GM12878 (cell line): ENCODE data around the gene LATS2. TPM values are rescaled to one million over a fixed set of nuclear protein-coding genes. Genes with fewer than 3 reads are reported as not detected.
A peak's percentile ranks its signal among the peaks of the same experiment; 100 is the strongest.

Source experiments
- ATAC-seq: fragments of 200-7000 bp; cut with Tn5 transposase; 3 replicates; pipeline ENCODE4 v1.9.1; 2020; ENCODE audit warnings: mild to moderate bottlenecking, moderate library complexity
- BruUV-seq: library from RNA; stranded (reverse); fragments of 400-500 nt; replicated peaks from 2 replicates; lab custom pipeline; 2021; lab: Mats Ljungman, UMichigan
- CTCF ChIA-PET: fragments of 300-600 bp; sonication (Branson Sonifier 250); formaldehyde crosslinking; extraction: SDS; loops from one replicate; lab custom pipeline; 2021; ENCODE audit warnings: inconsistent platforms; lab: Yijun Ruan, JAX
- POLR2A ChIA-PET: fragments of 350-600 bp; formaldehyde crosslinking; extraction: SDS; loops from one replicate; lab custom pipeline; 2021; ENCODE audit warnings: inconsistent platforms; lab: Charles Lee
- RAD21 ChIA-PET: fragments of 300-600 bp; sonication (Branson Sonifier 250); formaldehyde crosslinking; loops from one replicate; lab custom pipeline; 2023; ENCODE audit warnings: antibody characterized with exemption; ENCODE audit not compliant: unreplicated experiment; lab: Charles Lee
- SMC1A ChIA-PET: fragments of 300-600 bp; sonication (Branson Sonifier 250); formaldehyde crosslinking; loops from one replicate; lab custom pipeline; 2023; ENCODE audit not compliant: unreplicated experiment, uncharacterized antibody; lab: Charles Lee
- DNase-seq: peaks from one replicate; pipeline ENCODE4 v3.0.0-alpha.2; 2011; ENCODE audit warnings: low read depth, low spot score
- FAIRE-seq: peaks from 3 replicates; lab custom pipeline; 2011; peaks lifted over from hg19 to GRCh38; lab: Jason Lieb, UNC
- H2AFZ ChIP-seq: 2 replicates; pipeline ENCODE4 v1.6.0; 2011; ENCODE audit warnings: low read depth, low read length, control low read depth; ENCODE audit not compliant: control insufficient read depth
- H3K27ac ChIP-seq: 2 replicates; pipeline ENCODE4 v1.5.1; 2011; ENCODE audit warnings: control low read depth; ENCODE audit not compliant: control insufficient read depth, insufficient read depth
- H3K27me3 ChIP-seq, 2 experiments: replicated peaks in 1 of 2; 2 replicates each; pipeline versions ENCODE4 v1.6.0 to v1.6.1; 2011; ENCODE audit warnings: low read length in 1 of 2; ENCODE audit not compliant: control insufficient read depth in 2 of 2, insufficient read depth in 2 of 2
- H3K36me3 ChIP-seq, 2 experiments: 2 replicates each; pipeline ENCODE4 v1.5.1; 2011; ENCODE audit warnings: low read length in 1 of 2; ENCODE audit not compliant: control insufficient read depth in 2 of 2, insufficient read depth in 2 of 2
- H3K4me1 ChIP-seq: 2 replicates; pipeline ENCODE4 v1.6.1; 2011; ENCODE audit warnings: mild to moderate bottlenecking, low read length, moderate library complexity, mixed read lengths; ENCODE audit not compliant: control insufficient read depth, insufficient read depth
- H3K4me2 ChIP-seq: 2 replicates; pipeline ENCODE4 v1.6.0; 2011; ENCODE audit warnings: control low read depth; ENCODE audit not compliant: control insufficient read depth, insufficient read depth
- H3K4me3 ChIP-seq: fragments of 200-600 bp; sonication (generic); 2 replicates; pipeline ENCODE4 v1.5.1; 2016
- H3K79me2 ChIP-seq: 2 replicates; pipeline ENCODE4 v1.6.0; 2011; ENCODE audit warnings: low read length; ENCODE audit not compliant: control insufficient read depth, insufficient read depth
- H3K9ac ChIP-seq: 2 replicates; pipeline ENCODE4 v1.8.0; 2011; ENCODE audit warnings: low read length, control low read depth, mixed read lengths; ENCODE audit not compliant: control insufficient read depth, insufficient read depth
- H3K9me3 ChIP-seq: replicated peaks from 3 replicates; pipeline ENCODE4 v1.5.1; 2011; ENCODE audit warnings: mild to moderate bottlenecking, low read length; ENCODE audit not compliant: control insufficient read depth, insufficient read depth
- H4K20me1 ChIP-seq: 2 replicates; pipeline ENCODE4 v1.6.0; 2011; ENCODE audit not compliant: control insufficient read depth, insufficient read depth
- GABPA ChIP-seq: IDR thresholded peaks from 2 replicates; pipeline ENCODE4 v1.6.1; 2014; ENCODE audit warnings: antibody characterized with exemption, low read depth, mild to moderate bottlenecking, inconsistent platforms
- IRF4 ChIP-seq: IDR thresholded peaks from 2 replicates; pipeline ENCODE4 v1.6.1; 2011; ENCODE audit warnings: low read depth, low read length
- MEF2A ChIP-seq: IDR thresholded peaks from 2 replicates; pipeline ENCODE4 v1.6.1; 2011; ENCODE audit warnings: low read depth, mild to moderate bottlenecking, low read length, moderate library complexity; ENCODE audit not compliant: insufficient read depth
- MYC ChIP-seq: IDR thresholded peaks from 2 replicates; pipeline ENCODE4 v1.6.1; 2011; ENCODE audit warnings: mild to moderate bottlenecking, low read length, moderate library complexity, inconsistent platforms; ENCODE audit not compliant: insufficient read depth, insufficient replicate concordance, insufficient read length, severe bottlenecking
- NFYB ChIP-seq: IDR thresholded peaks from 2 replicates; pipeline ENCODE4 v1.6.1; 2011; ENCODE audit warnings: low read depth, mild to moderate bottlenecking, low read length, improper control_type of control experiment, moderate library complexity; ENCODE audit not compliant: insufficient read depth
- POLR2A ChIP-seq: IDR thresholded peaks from 2 replicates; pipeline ENCODE4 v1.6.1; 2011; ENCODE audit warnings: low read depth, mild to moderate bottlenecking, low read length
- RELA ChIP-seq: fragments of 450-650 bp; IDR thresholded peaks from 2 replicates; pipeline ENCODE4 v1.8.0; 2014; ENCODE audit warnings: borderline replicate concordance; ENCODE audit not compliant: partially characterized antibody
- SUZ12 ChIP-seq: fragments of 200-600 bp; sonication (generic); IDR thresholded peaks from one replicate; pipeline ENCODE4 v1.6.1; 2018; ENCODE audit warnings: antibody characterized with exemption, mild to moderate bottlenecking; ENCODE audit not compliant: unreplicated experiment
- TAF1 ChIP-seq: IDR thresholded peaks from 2 replicates; pipeline ENCODE4 v1.6.1; 2011; ENCODE audit warnings: mild to moderate bottlenecking, low read depth, low read length, borderline replicate concordance
- ZNF207 ChIP-seq: fragments of 450-650 bp; IDR thresholded peaks from 2 replicates; pipeline ENCODE4 v1.6.1; 2014; ENCODE audit warnings: antibody characterized with exemption, mild to moderate bottlenecking, borderline replicate concordance
- WGBS: methylation state at CpG from one replicate; pipeline ENCODE4 v1.1.6; 2016; ENCODE audit warnings: low lambda C conversion rate; ENCODE audit not compliant: insufficient replicate concordance, insufficient coverage; ENCODE audit errors: missing lambda C conversion rate; 5-methylcytosine and 5-hydroxymethylcytosine counted together
- in situ Hi-C: fragments of 300-500 bp; cut with MboI; formaldehyde crosslinking; loops from 9 replicates; pipeline ENCODE4 v1.14.3; 2018; ENCODE audit warnings: mixed read lengths
- intact Hi-C: fragments of 100-400 bp; cut with micrococcal nuclease; formaldehyde crosslinking; loops from one replicate; pipeline ENCODE4 v1.14.2; 2022; ENCODE audit not compliant: unreplicated experiment
- polyA plus RNA-seq, 11 experiments: library from polyadenylated mRNA; depleted of rRNA in 4 of 11; unstranded in 6 of 11; stranded (reverse) in 5 of 11; fragments of >200 nt; fragmentation: Nextera tagmentation in 4 of 11; fragmentation: Illumina TruSeq in 1 of 11; extraction: Ambion mirVana in 4 of 11; extraction: Trizol in 1 of 11; gene quantifications; 1 replicate in 1 of 11; 2 replicates in 10 of 11; pipeline versions ENCODE4 v1.2.1 to v1.2.3, GENCODE V29; 2011 to 2016; ENCODE audit warnings: inconsistent platforms in 2 of 11, missing spikeins in 2 of 11, low read depth in 1 of 11
- total RNA-seq, 4 experiments: library from RNA; depleted of rRNA in 3 of 4; stranded (reverse); fragments of >200 nt in 3 of 4; fragmentation: Illumina TruSeq in 1 of 4; extraction: Trizol in 1 of 4; gene quantifications; 2 replicates each; pipeline versions ENCODE4 v1.2.1 to v1.2.3, GENCODE V29; 2013 to 2021
- TF ChIP-seq, protein P1 (sequence below): fragments of 450-650 bp; IDR thresholded peaks from 2 replicates; pipeline ENCODE4 v1.6.1; 2017; ENCODE audit warnings: mild to moderate bottlenecking, moderate library complexity
- TF ChIP-seq, protein P2 (sequence below): IDR thresholded peaks from 2 replicates; pipeline ENCODE4 v1.6.1; 2011; ENCODE audit warnings: low read depth, mild to moderate bottlenecking, low read length, moderate library complexity, borderline replicate concordance; ENCODE audit errors: extremely low read depth
- TF ChIP-seq, protein P3 (sequence below): fragments of 450-650 bp; IDR thresholded peaks from 2 replicates; pipeline ENCODE4 v1.6.1; 2017; ENCODE audit warnings: borderline replicate concordance
- TF ChIP-seq, protein P4 (sequence below): IDR thresholded peaks from 2 replicates; pipeline ENCODE4 v1.6.1; 2012; ENCODE audit warnings: low read depth, low read length, improper control_type of control experiment

The LATS2 gene
- total and polyA plus RNA-seq, 10 of the 15 experiments (the other 5 are each of a cell fraction or from before 2014, with no cell fraction given), result 0.90 to 7.8 (median 2.0) TPM

DNA sequence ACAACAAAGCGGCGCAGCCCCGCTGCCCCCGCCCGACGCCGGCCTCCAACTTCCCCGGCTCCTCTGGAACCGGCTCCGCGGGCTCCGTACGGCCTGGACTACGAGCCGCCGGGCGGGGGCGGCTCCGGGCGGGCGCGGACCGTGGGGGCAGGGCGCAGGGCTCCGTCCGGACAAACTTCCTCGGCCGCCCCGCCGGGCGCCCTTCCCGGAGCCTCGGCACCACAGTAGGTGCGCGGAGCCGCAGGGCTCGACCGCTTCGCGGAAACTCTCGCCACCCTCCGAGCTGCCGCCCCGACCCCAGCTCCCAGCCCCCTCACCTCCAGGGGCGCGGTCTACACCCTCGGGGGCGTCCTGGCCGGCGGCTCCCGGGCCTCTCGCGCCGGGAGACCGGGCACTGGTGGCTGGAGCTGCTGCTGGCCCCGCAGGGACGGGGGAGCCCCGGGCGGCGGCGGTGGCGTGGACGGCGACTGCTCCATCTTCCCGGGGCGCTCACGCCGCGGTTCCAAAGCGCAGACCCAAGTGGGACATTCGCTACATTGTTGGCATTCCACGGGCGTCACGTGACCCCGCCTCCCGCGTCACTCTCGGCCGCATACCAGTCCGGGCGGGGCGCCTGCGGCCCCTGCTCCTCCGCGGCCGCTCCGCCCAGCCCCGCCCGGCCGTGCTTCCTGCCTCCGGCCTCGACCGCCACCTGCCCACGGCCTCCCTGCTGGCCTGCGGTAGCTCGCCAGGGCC is at the start of gene LATS2 (continued):
- TF ChIP-seq, protein P1, sequence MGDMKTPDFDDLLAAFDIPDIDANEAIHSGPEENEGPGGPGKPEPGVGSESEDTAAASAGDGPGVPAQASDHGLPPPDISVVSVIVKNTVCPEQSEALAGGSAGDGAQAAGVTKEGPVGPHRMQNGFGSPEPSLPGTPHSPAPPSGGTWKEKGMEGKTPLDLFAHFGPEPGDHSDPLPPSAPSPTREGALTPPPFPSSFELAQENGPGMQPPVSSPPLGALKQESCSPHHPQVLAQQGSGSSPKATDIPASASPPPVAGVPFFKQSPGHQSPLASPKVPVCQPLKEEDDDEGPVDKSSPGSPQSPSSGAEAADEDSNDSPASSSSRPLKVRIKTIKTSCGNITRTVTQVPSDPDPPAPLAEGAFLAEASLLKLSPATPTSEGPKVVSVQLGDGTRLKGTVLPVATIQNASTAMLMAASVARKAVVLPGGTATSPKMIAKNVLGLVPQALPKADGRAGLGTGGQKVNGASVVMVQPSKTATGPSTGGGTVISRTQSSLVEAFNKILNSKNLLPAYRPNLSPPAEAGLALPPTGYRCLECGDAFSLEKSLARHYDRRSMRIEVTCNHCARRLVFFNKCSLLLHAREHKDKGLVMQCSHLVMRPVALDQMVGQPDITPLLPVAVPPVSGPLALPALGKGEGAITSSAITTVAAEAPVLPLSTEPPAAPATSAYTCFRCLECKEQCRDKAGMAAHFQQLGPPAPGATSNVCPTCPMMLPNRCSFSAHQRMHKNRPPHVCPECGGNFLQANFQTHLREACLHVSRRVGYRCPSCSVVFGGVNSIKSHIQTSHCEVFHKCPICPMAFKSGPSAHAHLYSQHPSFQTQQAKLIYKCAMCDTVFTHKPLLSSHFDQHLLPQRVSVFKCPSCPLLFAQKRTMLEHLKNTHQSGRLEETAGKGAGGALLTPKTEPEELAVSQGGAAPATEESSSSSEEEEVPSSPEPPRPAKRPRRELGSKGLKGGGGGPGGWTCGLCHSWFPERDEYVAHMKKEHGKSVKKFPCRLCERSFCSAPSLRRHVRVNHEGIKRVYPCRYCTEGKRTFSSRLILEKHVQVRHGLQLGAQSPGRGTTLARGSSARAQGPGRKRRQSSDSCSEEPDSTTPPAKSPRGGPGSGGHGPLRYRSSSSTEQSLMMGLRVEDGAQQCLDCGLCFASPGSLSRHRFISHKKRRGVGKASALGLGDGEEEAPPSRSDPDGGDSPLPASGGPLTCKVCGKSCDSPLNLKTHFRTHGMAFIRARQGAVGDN, result peak; percentile 44; the same call in 1 of the 2 replicates
- no peak for TF ChIP-seq RELA
- TF ChIP-seq, protein P2, sequence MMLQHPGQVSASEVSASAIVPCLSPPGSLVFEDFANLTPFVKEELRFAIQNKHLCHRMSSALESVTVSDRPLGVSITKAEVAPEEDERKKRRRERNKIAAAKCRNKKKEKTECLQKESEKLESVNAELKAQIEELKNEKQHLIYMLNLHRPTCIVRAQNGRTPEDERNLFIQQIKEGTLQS, result peak; percentile 55; the same call in 1 of the 2 replicates

DNA sequence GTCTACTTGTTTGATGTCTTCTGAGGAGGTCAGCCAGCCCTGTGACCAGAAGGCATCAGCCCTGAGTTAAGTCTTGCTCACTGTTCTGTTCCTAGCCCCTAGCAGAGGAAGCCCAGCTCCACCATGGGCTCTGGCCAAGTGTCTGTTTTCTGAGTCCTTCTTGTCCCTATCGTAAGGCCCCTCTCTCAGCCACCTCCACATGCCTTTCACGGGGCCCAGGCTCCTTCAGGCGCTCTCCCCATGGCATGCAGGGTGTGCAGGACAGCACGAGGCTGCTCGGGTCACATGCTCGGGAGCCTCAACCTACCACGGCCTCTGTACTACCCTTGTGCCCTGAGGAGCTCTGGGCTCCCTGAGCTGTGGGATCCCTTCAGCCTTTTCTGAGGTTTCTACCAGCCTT is 47.8 kb upstream of the LATS2 start:
- 58% methylated on average over 7 of the region's 7 CpGs for WGBS
- in situ Hi-C loops, result loop anchor here (25.0 kb wide), 1 partner anchor 1678 kb away; no protein-coding TSS in a partner anchor
- no peak overlapping the region for H3K4me3 ChIP-seq
- H3K4me2 ChIP-seq, result no peak overlapping the region
- intact Hi-C loops, result no loop called here
- ChIA-PET POLR2A (no interaction called here), CTCF (interaction anchor here (0.6 to 2.2 kb wide), 5 partner anchors 67 to 369 kb away, joined by 3 to 10 read pairs (median 3); partner anchors contain the start of genes MRPL57 and SKA3), RAD21 (no interaction called here), SMC1A (interaction anchor here (1.0 kb wide), 1 partner anchor 161 kb away, joined by 3 read pairs; no protein-coding TSS in a partner anchor)
- ATAC-seq, result no peak
- no peaks in the 10 kb centered on the region for H3K36me3 ChIP-seq
- no peaks in the 10 kb centered on the region for H4K20me1 ChIP-seq
- DNase-seq, result no peak
- no peaks in the 10 kb centered on the region for H3K9me3 ChIP-seq
- no peak overlapping the region for H2AFZ ChIP-seq
- no peaks in the 10 kb centered on the region for H3K27me3 ChIP-seq
- H3K9ac ChIP-seq, result no peak overlapping the region
- H3K4me1 ChIP-seq, result no peaks in the 10 kb centered on the region
- BruUV-seq, result no TSS peak
- no peak overlapping the region for H3K27ac ChIP-seq
- FAIRE-seq, result no peak
- no peaks in the 10 kb centered on the region for H3K79me2 ChIP-seq
- TF ChIP-seq, protein P3, sequence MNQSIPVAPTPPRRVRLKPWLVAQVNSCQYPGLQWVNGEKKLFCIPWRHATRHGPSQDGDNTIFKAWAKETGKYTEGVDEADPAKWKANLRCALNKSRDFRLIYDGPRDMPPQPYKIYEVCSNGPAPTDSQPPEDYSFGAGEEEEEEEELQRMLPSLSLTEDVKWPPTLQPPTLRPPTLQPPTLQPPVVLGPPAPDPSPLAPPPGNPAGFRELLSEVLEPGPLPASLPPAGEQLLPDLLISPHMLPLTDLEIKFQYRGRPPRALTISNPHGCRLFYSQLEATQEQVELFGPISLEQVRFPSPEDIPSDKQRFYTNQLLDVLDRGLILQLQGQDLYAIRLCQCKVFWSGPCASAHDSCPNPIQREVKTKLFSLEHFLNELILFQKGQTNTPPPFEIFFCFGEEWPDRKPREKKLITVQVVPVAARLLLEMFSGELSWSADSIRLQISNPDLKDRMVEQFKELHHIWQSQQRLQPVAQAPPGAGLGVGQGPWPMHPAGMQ, result no peak
- TF ChIP-seq TAF1 (no peak), GABPA (no peak), POLR2A (no peak), IRF4 (no peak), ZNF207 (no peak), MEF2A (no peak), NFYB (no peak), MYC (no peak), SUZ12 (no peak)
- TF ChIP-seq, protein P4, sequence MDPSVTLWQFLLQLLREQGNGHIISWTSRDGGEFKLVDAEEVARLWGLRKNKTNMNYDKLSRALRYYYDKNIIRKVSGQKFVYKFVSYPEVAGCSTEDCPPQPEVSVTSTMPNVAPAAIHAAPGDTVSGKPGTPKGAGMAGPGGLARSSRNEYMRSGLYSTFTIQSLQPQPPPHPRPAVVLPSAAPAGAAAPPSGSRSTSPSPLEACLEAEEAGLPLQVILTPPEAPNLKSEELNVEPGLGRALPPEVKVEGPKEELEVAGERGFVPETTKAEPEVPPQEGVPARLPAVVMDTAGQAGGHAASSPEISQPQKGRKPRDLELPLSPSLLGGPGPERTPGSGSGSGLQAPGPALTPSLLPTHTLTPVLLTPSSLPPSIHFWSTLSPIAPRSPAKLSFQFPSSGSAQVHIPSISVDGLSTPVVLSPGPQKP, result no peak
